SK-MEL-5 (cell line): ENCODE data around the gene PRR7. TPM values are rescaled to one million over a fixed set of nuclear protein-coding genes. Genes with fewer than 3 reads are reported as not detected.
"Not testable (repeated sequence)": the region's sequence is repeated elsewhere in the genome, so short reads cannot be mapped to it uniquely, and the experiment has no call there.

Experiments used
- DNase-seq: peaks from one replicate; pipeline ENCODE4 v3.0.0-alpha.2; 2016; ENCODE audit warnings: low read depth, low spot score
- in situ Hi-C: cut with HindIII; loops from 2 replicates; pipeline ENCODE4 v1.10.0; 2016; ENCODE audit warnings: low sequenced_read_pairs, high pct_unique_total_duplicates, low pct_unique_long_range_greater_than_20kb
- polyA plus RNA-seq, 2 experiments: library from polyadenylated mRNA; depleted of rRNA; stranded (reverse); fragments of >200 nt; gene quantifications; 2 replicates each; pipeline ENCODE4 v1.2.3, GENCODE V29; 2015
- total RNA-seq: library from RNA; depleted of rRNA; stranded (reverse); fragments of >200 nt; shearing (Covaris generic); gene quantifications from 2 replicates; pipeline ENCODE4 v1.2.3, GENCODE V29; 2014; rRNA removed

Gene PRR7, protein sequence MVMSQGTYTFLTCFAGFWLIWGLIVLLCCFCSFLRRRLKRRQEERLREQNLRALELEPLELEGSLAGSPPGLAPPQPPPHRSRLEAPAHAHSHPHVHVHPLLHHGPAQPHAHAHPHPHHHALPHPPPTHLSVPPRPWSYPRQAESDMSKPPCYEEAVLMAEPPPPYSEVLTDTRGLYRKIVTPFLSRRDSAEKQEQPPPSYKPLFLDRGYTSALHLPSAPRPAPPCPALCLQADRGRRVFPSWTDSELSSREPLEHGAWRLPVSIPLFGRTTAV
- total RNA-seq: 34.4 and 38.8 TPM in 2 replicates
- 179 and 188 TPM in 2 replicates for polyA plus RNA-seq (2015; cell fraction: cytosol; rRNA removed)
- 93.4 and 107 TPM in 2 replicates for polyA plus RNA-seq (2015; cell fraction: nucleus; rRNA removed)

DNA sequence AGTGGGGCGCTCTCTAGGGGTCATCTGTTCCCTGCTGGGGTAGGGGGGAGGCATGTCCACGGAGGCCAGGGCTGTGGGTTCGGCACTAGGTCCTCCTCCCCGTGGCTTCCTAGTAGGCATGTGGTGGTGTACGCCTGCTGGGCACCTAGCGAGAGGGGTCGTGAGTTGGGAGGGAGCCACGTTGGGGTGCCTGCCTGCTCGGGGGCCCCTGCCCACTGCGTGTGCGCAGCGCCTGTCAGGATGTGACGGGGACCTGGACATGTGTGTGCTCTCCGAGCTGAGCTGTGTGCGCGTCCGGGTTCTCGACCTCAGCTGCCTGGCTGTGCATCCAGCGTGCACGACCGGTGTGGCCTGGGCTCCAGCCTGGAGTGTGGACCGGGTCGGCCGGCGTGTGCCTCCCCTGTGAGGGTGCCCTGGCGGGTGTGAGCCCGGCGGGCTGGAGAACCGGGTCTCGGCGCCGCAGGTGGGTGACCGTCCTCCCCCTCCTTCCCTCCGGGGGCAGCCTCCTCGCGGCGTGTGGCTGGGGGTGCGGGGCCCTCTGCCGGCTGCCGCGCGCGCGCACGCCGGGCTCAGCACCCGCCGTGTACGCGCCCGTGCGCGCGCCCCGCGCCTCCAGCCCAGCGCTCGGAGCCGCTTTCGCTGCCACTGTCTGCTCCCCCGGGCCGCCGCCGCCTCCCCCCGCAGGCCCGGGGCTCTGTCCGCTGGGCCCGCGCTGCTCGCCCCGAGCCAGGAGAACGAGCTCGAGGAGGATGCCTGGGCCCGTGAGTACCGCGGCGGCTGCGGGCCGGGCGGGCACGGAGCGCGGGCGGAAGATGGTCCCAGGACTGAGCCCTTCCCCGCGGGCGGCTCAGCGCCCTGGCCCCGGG lies at the start of gene PRR7:
Gene PRR7, plus strand, starts transcription at position 615 of the 866 bp plus-strand sequence. CDS start 8,254 bp downstream, outside the sequence.
- in situ Hi-C loops: no loop called here
- peak; percentile 63 for DNase-seq

DNA sequence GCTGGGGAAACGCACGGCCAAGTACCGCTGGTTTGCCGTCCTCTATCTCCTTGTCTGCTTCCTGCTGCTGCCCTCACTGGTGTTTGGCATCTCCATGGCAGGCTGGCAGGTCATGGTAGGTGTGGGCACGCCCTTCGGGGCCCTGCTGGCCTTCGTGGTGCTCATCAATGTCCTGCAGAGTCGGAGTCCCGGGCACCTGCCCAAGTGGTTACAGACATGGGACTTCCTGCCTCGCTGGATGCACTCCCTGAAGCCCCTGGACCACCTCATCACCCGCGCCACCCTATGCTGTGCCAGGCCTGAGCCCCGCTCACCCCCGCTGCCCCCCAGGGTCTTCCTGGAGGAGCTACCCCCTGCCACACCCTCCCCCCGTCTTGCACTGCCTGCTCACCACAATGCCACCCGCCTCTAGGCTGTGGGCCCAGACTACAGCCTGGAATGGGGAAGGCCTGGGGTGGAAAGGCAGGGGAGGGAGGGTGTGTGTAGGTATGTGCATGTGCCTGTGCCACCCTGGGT lies 48.7 kb upstream of the PRR7 start:
- no peak for DNase-seq
- in situ Hi-C loops: no loop called here

DNA sequence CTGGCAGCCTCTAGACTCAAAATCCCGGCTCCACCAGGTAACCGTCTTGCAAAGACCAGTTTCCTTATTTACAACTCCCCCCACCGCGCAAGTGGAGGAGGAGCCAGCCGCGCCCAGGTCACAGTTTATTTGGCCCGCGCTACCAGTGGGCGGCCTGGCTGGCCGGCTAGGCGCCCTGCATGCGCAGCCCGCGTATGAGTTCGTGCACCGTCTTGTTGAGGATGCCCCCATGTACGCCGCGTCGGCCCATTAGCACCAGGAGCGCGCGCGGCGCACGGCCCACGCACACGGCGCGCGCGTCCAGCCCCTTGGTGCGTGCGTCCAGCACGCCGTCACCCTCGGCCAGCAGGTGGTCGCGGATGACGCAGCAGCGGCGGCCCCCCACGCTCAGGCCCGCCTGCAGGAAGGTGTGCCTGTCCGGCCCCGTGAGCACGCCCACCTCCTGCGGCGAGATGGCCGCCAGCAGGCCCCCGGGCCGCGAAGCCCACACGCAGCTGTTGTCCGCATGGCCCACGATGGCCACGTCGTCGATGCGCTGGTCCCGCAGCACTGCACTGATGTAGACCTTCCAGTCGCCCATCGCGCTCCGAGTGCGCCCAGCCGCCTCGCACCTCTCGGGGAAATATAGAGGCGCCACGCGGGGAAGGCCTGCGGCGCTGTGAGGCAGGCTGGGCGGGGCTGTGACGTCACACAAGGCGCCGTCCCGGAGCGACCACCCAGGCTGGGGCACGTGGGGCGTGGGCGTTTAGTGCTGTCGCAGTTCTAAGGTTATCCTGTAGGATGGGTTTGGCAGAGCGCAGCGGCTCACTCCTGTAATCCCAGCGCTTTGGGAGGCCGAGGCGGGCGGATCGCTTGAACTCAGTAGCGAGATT lies 46.4 kb upstream of the PRR7 start, which contains the start of gene PFN3:
Gene PFN3, minus strand, starts transcription at position 665 of the 872 bp plus-strand sequence. Its CDS starts 85 bp downstream, at position 580.
- DNase-seq: no peak
- in situ Hi-C loops: no loop called here

DNA sequence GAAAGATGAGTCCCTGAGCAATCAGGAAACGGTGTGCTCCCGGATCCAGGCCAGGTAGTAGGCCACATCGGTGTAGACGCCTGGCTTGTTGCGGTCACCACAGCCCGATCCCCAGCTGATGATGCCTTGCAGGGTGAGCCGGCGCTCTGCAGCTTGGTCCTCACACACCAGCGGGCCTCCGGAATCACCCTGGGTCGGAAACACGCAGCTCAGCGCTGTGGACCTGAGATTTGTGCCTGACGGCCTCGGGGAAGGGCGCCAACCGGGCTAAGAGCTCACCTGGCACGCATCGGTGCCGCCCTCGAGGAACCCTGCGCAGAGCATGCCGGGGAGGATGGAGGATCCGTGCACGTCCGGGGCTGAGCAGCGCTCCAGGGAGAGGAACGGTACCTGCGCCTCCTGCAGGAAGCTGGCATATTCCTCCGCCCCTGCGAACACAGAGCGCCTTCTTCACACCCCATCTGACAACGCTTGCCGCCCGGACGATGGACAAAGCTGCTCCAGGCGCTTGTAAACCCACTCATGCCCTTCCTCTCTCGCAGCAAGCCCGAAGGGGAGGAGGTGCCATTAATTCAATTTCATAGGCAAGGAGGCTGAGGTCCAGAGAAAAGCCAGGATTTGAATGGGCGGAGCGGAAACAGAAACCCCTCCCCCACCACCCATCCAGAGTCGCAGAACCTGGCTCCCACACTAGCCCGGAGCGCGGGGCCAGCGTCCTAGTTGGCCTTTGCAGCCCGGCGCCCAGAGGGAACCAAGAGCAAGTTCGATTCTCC lies 44.2 kb upstream of the PRR7 start:
- peak; percentile 73 for DNase-seq
- in situ Hi-C loops: no loop called here

DNA sequence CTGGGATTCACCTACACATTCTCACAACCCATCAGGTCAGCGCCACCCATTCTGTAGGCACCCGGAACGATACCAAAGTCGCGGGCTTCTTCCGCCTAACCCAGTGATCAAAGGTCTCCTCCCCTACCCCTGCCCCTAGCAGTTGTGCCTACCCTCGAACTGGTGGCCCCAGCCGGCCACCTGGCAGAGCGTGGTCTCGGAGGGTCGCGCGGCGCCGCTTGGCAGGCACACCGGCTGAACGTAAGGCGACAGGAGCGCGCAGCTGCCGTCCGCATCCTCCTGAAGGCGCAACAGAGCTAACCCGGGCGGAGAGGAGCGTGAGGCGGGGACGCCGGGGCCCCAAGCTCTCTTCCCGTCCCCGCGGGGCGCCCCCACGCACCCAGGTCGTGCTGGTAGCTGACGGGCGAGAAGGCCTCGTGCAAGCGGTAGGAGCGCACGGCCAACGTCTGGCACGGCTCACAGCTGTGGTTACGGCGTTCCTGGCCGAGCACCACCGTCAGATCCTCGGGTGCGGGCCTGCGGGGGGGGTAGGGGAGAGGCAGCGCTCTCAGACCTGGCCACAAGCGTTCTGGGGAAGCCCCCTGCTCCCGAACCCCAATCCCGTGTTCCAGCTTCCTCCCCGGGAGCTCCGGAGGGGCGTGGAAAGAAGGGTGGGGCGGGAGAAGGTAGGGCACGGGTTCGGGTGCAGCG lies 43.4 kb upstream of the PRR7 start:
- in situ Hi-C loops: no loop called here
- no peak for DNase-seq

DNA sequence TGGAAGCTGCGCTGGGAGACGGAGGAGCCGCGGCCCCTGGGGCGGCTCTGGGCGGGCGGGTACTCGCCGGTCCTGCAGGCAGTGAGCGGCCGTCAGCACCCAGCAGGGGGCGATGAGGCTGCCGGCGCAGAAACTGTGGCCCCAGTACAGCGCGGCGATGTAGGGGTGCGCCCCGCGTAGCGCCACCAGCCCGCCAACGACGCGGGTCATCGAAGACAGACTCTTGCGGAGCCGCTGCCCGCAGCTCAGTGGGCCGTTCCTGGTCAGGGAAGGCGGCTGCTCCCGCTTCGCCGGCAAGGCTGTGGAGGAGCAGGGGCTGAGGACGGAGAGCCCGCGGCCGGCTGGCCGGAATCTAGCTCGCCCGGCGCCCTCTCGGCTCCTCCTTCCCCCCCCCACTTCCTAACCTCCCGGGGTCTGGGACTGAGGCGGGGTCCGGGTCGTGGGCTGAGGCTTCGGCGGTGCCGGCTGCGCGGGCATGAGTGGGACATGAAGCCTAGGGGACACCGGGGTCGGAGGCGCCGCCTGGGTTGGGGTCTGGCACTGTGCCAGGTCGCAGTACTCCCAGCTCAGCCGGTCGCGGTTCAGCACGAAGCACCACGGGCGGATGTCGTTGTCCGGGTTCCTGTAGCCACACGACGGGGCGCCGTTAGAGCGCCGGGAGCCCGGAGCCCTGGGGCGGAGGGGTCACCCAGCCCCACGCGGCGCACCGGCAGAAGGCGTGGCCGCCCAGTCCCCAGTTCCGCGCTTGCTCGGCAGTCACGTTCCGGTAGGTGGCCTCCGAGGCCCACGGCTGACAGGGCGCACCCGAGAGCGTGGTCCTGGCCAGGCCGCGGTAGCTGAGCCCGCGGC lies 42.6 kb upstream of the PRR7 start:
- peak; percentile 75 for DNase-seq
- in situ Hi-C loops: no loop called here

DNA sequence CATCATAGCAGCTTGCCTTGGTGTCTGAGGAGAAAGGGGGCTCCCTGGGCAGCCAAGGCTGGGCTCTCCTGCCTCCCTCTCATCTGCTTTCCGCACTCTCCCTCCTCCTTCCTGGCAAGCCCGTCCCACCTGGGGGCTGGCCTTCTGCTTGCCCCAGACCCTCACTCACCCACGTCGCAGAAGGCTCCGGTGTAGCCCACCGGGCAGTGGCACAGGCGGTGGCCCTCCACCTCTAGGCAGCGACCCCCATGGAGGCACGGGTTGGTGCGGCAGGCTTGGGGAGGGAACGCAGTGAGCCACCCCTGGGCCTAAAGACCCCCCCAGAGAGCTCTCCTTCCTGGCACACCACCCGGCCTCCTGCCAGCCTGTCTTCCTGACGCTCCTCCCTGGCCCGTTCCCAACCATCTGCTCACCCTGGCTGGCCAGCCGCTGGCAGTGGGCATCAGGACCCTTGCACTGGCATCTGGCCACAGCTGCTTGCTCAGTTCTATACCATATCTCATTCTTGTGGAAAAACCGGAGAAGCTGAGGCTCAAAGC lies 41.9 kb upstream of the PRR7 start:
- in situ Hi-C loops: no loop called here
- DNase-seq: no peak

DNA sequence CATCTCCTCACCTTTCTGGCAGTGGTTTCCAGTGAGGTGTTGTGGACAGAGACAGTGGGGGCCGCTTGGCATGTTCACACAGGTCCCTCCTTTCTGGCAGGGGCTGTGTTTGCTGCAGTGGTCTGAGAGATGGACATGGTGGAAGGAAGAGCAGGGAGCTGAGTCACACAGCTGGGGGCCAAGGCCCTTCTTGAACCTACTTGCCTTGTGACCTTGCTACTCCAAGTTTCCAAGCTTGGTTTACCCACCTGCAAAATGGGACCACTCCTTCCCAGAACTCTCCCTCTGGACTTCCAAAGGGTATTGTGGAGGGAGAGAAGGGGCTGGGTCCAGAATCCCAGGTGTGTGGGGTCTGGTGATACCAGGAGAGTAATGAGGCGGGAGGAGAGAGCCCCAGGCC lies 41.3 kb upstream of the PRR7 start:
- DNase-seq: no peak
- in situ Hi-C loops: no loop called here

DNA sequence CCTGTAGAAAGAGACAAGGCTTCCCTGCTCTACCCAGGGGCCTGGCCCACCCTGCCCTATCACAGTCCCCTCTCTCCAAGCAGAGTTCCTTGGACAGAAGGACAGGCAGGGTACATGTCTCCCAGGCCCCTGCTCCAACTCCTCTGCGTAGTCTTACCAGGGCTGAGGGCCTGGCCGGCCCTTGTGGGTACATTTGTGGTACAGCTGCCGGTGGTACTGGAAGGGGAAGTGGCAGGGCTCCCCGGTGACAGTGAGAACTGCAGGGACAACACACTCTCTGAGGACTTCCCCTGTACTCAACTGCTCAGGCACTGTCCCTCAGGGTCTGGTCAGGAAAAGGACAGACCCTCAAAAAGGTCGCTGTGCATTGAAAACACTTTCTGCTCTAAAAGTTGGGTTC lies 40.8 kb upstream of the PRR7 start:
- in situ Hi-C loops: no loop called here
- DNase-seq: no peak

DNA sequence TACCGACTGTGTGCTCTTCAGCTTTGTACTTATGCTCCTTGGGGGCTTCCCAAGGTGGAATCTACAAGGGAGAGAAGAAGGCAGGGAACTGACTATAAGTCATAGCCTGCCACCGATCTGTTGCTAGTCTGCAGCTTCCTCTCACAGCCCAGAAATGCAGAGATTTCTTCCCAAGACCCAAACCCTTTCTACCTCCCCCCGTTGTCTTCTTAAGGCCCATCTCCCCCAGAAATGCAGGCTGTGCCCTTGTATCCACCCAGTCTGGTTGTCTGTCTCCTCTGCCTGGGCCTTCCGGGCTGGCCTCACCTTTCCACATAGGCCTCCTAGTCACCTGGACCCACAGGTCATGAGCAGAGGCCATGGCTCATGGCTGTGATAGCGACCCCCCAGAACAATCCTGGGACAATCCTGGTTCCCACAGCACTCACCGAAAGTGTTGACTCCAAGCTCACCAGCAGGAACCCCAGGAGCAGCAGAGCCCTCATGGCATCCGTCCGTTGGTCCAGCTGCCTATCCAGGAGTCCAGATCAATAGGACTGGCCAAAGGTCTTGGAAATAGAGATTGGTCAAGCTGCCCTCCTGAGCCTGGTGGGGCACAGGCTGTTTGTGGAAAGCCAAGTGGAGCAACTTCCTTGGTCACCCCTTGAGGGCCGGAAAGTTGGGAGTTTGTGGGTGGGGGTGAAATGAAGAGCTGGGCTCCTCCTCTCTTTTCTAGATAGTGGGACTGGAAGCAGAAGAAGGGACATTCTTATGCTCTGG lies 37.4 kb upstream of the PRR7 start, which contains the start of gene F12:
Gene F12, minus strand, starts transcription at position 522 of the 759 bp plus-strand sequence. Its CDS starts 37 bp downstream, at position 485.
- in situ Hi-C loops: no loop called here
- DNase-seq: no peak

DNA sequence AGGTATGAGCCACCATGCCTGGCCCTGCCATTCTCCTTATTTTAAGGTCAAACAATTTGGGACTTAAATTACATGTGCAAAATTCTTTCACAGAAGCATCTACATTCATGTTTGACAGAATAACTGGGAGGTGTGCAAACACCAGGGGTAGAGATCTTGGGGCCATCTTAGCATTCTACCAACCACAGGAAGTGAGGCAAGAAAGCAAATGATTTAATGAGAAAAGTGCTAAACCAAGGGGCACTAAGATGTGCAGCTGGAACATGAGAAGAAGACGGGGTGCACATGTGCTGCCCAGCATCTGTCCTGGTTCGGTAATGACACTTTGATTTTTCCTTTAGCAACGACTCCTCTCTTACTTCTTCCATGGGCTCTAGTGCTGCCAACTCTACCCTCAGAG lies 36.0 kb upstream of the PRR7 start:
- in situ Hi-C loops: no loop called here

DNA sequence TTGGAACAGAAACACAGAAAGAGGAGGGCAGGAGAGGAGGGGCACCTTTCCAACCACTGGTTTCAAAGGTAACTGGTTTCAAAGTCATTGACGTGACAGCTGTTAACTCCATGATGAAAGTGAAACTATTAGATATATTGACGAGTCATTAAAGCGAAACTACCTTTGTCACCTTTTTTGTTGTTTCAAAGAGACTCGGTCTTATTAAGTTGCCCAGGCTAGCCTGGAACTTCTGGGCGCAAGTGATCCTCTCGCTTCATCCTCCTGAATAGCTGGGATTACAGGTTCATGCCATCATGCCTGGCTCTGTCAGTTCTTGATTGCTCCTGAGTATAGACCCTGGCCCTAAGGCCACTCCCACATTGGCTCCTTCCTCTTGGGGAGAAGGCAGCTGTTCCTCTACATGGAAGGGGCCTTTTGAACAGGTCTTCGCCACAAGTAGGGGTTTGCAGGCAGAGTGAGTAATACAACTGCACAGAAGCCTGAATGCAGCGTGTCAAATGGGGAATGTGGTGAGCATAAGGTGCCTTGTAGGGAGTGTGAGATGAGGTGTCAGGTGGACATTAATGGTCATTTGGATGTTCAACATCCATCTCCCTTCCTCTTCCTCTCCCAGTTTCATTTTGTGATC lies 33.9 kb upstream of the PRR7 start:
- no peak for DNase-seq

More for the DNA sequence above, 36.0 kb upstream of the PRR7 start:
- no peak for DNase-seq

DNA sequence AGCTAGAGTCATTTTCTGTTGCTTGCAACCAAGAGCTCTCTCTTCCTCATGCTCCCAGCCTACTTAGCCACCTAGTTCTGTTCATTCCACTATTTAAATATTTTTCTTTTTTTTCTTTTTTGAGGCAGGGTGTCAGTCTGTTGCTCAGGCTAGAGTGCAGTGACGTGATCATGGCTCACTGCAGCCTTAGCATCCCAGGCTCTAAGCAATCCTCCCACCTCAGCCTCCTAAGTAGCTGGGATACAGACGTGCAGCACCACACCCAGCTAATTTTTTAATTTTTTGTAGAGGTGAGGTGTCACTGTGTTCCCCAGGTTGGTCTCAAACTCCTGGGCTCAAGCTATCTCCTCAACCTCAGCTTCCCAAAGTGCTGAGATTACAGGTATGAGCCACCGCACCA lies 32.1 kb upstream of the PRR7 start:
- in situ Hi-C loops: no loop called here
- no peak for DNase-seq

More for the DNA sequence above, 33.9 kb upstream of the PRR7 start:
- in situ Hi-C loops: no loop called here

DNA sequence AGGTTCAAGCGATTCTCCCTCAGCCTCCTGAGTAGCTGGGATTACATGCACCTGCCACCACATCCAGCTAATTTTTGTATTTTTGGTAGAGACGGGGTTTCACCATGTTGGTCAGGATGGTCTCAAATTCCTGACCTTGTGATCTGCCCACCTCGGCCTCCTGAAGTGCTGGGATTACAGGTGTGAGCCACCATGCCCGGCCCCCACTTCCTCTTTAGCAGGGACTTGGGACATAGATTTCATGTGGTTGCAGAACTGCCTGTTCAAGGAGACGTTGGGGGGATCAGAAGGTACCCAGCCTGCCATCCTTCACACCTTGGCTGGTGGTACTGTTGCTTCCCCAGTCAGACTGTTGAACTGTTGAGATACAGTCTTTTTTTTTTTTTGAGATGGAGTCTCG lies 29.5 kb upstream of the PRR7 start:
- in situ Hi-C loops, DNase-seq: not testable (repeated sequence)
